SJSA1 (cell line): Measurements from ENCODE around the gene DAB2IP. TPM values are rescaled to one million over a fixed set of nuclear protein-coding genes. Genes with fewer than 3 reads are reported as not detected.
"Not testable (repeated sequence)": the region's sequence is repeated elsewhere in the genome, so short reads cannot be mapped to it uniquely, and the experiment has no call there.

Source experiments
- DNase-seq, 2 experiments: peaks; one replicate each; pipeline ENCODE4 v3.0.0-alpha.2; 2015 to 2020; ENCODE audit warnings: low spot score in 2 of 2, low read depth in 1 of 2
- H3K27ac ChIP-seq: fragments of 250-450 bp; sonication (Bioruptor Pico); 2 replicates; pipeline ENCODE4 v1.5.1; 2020; ENCODE audit warnings: mild to moderate bottlenecking, moderate library complexity
- H3K27me3 ChIP-seq: fragments of 250-450 bp; sonication (Bioruptor Pico); replicated peaks from 2 replicates; pipeline ENCODE4 v1.5.1; 2020; ENCODE audit warnings: mild to moderate bottlenecking, moderate library complexity
- H3K36me3 ChIP-seq: fragments of 250-450 bp; sonication (Bioruptor Pico); 2 replicates; pipeline ENCODE4 v1.5.1; 2020; ENCODE audit warnings: mild to moderate bottlenecking
- H3K4me1 ChIP-seq: fragments of 250-450 bp; sonication (Bioruptor Pico); replicated peaks from 2 replicates; pipeline ENCODE4 v1.6.1; 2021; ENCODE audit warnings: mild to moderate bottlenecking
- H3K4me3 ChIP-seq: fragments of 250-450 bp; sonication (Bioruptor Pico); 2 replicates; pipeline ENCODE4 v1.5.1; 2020; ENCODE audit warnings: mild to moderate bottlenecking
- H3K9me3 ChIP-seq: fragments of 250-450 bp; sonication (Bioruptor Pico); replicated peaks from 2 replicates; pipeline ENCODE4 v1.5.1; 2020; ENCODE audit warnings: mild to moderate bottlenecking
- total RNA-seq: library from RNA; depleted of rRNA; stranded (reverse); fragments of >200 nt; shearing (Covaris generic); gene quantifications from 2 replicates; pipeline ENCODE4 v1.2.3, GENCODE V29; 2014

The DAB2IP gene
- total RNA-seq, 1 experiment from 2014 or later = 2.8 TPM

DNA sequence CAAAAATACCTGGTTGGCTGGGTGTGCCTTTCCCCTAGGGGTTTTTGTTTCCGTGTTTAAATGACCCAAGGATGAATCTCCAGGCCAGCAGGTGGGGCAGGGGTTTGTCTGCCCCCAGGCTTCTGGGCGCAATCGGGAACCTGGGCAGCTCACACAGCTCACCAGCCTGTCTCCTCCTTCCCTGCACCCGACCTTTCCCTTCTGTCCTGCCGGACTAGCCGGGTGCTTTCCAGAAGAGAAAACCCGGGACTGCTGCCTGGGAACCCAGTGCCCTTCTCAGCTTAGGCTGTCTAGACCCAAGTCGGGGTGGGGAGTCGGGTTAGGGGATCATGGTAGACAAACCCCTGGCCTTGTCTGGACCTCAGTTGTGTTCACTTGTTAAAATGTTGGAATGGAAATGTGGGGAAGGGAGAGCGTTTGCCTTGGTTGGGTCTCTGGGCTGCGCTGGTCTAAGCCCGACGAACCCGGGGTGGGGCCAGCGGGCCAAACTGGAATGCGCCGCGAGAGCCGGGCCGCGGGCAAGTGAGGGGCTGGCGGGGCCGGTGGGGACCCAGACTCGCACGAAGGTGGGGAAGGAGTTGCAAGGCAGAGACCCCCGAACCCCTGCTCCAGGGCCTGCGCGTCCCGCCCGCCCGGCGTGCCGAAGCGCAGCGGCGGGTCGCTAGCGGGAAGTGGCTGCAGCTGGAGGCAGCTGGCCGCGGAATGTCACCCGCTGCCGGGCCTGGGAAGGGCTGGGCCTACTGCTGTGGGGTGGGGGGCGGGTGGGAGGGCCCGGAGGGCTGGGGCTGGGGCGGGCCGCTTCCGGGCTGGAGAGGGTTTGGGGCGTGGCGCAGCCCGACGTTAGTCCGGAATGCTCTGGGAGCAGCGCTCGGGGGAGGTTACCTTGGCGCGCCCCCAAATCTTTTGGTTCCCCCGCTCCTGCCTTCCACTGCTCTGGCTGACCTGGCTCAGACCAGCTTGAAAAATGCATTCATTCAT lies 84.6 kb downstream of the DAB2IP start:
- H3K4me1 ChIP-seq = no peaks in the 10 kb centered on the region
- DNase-seq = no peak
- H3K36me3 ChIP-seq = no peaks in the 10 kb centered on the region
- no peaks in the 10 kb centered on the region for H3K27me3 ChIP-seq
- no peak overlapping the region for H3K27ac ChIP-seq
- no peak overlapping the region for H3K4me3 ChIP-seq
- H3K9me3 ChIP-seq = no peaks in the 10 kb centered on the region

DNA sequence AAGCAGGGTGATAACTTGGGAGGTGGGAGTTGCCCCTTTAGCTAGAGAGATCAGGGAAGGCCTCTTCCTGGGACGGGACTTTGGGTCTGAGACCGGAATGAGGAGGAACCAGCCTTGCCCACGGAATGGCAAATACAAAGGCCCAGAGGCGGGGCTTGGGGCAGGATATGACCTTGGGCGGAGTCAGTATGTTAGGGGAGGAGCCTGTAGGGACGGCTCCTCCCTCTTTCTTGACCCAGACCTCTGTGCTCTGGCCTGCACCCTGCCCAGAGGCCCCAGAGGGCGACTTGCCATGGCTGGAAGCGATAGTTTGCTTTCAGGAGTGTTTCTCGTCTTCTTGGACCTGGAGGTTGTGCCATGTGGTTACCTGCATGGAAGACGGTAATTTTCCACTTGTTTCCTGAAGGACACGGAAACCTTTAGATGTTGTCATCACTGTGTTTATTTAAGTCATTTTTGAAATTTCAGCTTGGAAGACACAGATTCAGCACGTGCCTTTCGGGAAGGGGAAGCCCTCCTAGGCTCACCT lies 85.6 kb downstream of the DAB2IP start:
- no peaks in the 10 kb centered on the region for H3K9me3 ChIP-seq
- H3K27me3 ChIP-seq = no peaks in the 10 kb centered on the region
- H3K4me1 ChIP-seq = no peaks in the 10 kb centered on the region
- H3K36me3 ChIP-seq = no peaks in the 10 kb centered on the region
- H3K27ac ChIP-seq = no peak overlapping the region
- DNase-seq = no peak
- no peak overlapping the region for H3K4me3 ChIP-seq

DNA sequence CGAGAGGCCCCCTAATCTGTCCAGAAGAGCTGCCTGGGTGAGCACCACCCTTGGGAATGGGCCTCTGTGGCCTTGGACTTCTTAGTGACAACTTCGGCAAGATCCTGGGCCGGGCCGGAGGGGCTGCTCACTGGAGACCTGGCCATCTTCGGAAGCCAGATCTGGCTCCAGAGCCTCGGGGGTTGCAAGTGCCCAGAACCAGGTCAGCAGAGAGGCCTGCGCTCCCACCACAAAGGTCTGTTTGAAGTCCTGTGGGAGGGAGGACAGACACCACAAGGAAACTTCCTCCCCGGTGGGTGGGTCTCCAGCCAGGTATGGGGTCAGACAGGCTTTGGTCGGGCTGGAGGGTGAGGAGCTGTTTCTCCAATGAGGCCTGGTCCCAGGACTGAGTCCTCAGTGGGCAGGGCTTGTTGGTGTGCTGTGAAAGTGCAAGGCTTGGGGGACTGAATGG lies 86.1 kb downstream of the DAB2IP start:
- Histone ChIP-seq H3K9me3 (no peaks in the 10 kb centered on the region), H3K4me3 (no peak overlapping the region), H3K27ac (no peak overlapping the region), H3K4me1 (no peaks in the 10 kb centered on the region), H3K27me3 (no peaks in the 10 kb centered on the region), H3K36me3 (no peaks in the 10 kb centered on the region)
- DNase-seq = no peak

DNA sequence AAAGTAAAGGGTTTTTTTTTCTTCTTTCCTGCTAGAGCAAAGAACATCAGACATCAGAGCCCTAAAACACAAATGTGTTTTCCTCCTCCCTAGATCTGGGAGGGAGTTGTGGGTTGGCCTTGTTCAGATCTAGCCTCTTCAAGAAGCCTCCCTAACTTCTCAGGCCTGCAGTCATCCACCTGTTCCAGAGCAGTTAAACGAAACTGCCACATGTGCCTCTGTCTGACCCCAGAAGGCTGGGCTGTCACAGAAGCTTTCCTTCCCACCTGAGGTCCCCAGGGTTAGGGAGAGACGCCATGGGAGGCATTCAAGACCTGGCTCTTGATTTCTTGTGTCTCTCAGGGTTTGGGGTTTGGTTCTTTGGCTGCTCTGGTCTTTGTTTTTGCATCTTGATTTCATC lies 87.0 kb downstream of the DAB2IP start:
- no peak overlapping the region for H3K27ac ChIP-seq

DNA sequence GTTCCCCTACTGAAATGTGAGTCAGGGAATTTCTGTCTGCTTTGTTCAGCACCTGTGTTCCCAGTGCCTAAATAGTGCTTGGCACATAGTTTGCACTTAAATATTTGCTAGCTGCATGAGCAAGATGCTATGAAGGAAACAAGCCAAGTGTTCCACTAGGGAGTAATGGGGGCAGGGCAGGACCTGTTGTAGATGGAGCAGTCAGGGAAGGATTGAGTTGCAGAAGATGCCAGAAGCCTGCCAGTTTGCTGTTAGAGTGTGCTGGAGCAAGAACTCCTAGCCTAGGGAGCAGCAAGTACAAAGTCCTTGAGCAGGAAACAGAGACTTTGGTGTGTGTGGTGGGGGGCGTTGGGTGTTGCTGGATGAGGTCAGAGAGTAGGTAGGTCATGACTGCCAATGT lies 87.5 kb downstream of the DAB2IP start:
- DNase-seq = no peak
- Histone ChIP-seq H3K27ac (no peak overlapping the region), H3K4me1 (peaks cover 9% of the 10 kb centered on the region; the same call in 1 of the 2 replicates)

More for the DNA sequence above, 87.0 kb downstream of the DAB2IP start:
- Histone ChIP-seq H3K27me3 (no peaks in the 10 kb centered on the region), H3K9me3 (no peaks in the 10 kb centered on the region), H3K4me3 (no peak overlapping the region), H3K4me1 (peaks cover 4% of the 10 kb centered on the region; the same call in 1 of the 2 replicates), H3K36me3 (no peaks in the 10 kb centered on the region)
- no peak for DNase-seq

DNA sequence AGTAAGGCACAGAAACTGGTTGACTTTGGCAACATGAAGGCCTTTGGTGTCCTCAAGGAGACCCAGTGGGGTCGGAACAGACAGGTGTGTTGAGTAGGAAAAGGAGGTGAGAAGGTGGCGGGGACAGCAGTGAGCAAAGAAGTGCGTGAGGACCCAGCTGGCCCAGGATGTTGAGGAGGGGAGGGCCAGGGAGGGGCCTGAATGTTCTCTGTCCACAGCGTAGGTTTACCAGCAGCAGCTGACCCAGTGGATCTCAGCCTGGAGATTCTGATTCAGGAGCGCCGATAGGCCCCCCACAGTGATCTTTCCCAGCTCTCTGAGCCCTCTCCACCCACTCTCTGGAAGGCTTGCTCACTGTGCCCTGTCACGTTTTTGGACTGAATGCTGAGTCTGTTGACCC lies 88.5 kb downstream of the DAB2IP start:
- peaks cover 18% of the 10 kb centered on the region for H3K4me1 ChIP-seq

More for the DNA sequence above, 87.5 kb downstream of the DAB2IP start:
- H3K9me3 ChIP-seq = no peaks in the 10 kb centered on the region
- H3K4me3 ChIP-seq = no peak overlapping the region
- H3K36me3 ChIP-seq = no peaks in the 10 kb centered on the region
- no peaks in the 10 kb centered on the region for H3K27me3 ChIP-seq

DNA sequence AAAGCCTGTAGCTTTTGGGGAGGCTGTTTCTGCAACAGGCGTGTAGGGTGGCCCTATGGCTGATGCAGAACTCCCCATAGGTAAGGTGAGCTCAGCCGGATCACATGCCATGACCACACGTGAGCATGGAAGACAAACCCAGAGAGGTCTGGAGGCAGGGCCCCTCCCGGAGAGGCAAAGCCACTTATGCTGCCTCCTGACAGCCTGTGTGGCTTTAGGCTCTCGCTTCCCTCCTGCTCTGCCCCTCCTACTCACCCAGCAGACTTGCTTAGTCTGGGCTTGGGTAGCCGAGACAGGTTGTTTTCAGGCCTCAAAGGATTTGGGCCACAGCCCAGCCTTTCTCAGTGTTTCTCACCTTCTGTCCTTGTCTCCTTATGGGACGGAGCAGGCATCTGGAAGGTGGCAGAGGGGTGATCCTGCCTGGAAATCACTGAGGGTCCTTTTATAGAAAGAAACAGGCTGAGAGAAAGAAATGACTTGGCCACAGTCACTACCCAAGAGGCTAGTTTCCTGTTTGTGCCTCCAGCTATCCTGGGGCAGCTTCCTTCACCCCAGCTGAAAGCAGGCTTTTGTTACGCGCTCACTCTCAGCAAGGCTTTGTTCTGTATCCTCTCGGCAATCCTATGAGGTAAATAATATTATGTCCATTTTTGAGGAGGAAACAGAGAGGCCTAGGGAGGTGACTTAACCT lies 89.9 kb downstream of the DAB2IP start:
- no peaks in the 10 kb centered on the region for H3K27me3 ChIP-seq
- H3K4me3 ChIP-seq = no peak overlapping the region
- H3K36me3 ChIP-seq = no peaks in the 10 kb centered on the region
- H3K9me3 ChIP-seq = no peaks in the 10 kb centered on the region
- no peak for DNase-seq
- no peak overlapping the region for H3K27ac ChIP-seq
- peaks cover 18% of the 10 kb centered on the region for H3K4me1 ChIP-seq

More for the DNA sequence above, 88.5 kb downstream of the DAB2IP start:
- H3K27me3 ChIP-seq = no peaks in the 10 kb centered on the region
- no peak overlapping the region for H3K27ac ChIP-seq
- no peak for DNase-seq
- H3K36me3 ChIP-seq = no peaks in the 10 kb centered on the region
- no peak overlapping the region for H3K4me3 ChIP-seq
- H3K9me3 ChIP-seq = no peaks in the 10 kb centered on the region

DNA sequence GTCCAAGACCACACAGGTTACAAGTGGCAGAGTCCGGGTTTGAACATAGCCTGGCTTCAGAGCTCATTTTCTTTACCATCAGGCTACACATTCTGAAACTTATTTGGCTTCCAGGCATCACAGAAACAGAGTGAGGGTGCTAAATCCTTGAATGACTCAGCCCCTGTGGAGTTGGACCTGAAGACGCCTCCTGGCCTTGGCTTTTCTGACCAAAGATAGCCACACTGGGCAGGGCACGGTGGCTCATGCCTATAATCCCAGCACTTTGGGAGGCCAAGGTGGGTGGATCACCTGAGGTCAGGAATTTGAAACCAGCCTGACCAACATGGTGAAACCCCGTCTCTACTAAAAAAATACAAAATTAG lies 90.5 kb downstream of the DAB2IP start:
- not testable (repeated sequence) for DNase-seq, H3K36me3 ChIP-seq, H3K27me3 ChIP-seq, H3K27ac ChIP-seq, H3K4me3 ChIP-seq, H3K9me3 ChIP-seq
- peaks cover 18% of the 10 kb centered on the region for H3K4me1 ChIP-seq

DNA sequence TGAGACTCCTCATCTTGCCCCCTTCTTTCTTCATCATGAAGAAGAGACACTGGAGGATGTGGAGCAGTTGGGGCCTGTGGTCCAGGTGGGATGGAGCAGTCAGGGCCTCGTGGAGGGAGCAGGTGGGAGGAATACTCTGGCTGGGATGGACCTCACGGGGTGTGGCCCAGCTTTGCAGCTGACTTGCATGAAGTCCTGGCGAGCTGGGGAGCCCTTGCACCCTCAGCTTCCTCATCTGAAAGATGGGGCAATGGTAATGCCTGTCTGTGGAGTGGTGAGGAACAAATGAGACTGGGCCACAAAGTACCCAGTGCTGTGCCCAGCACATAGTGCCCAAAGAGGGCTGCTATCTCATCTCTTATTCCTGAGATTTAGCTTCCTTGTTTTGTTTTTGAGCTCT lies 91.5 kb downstream of the DAB2IP start:
- no peak overlapping the region for H3K27ac ChIP-seq
- H3K9me3 ChIP-seq = no peaks in the 10 kb centered on the region
- no peak overlapping the region for H3K4me3 ChIP-seq
- H3K36me3 ChIP-seq = no peaks in the 10 kb centered on the region
- no peak for DNase-seq
- H3K27me3 ChIP-seq = no peaks in the 10 kb centered on the region
- H3K4me1 ChIP-seq = peaks cover 18% of the 10 kb centered on the region

DNA sequence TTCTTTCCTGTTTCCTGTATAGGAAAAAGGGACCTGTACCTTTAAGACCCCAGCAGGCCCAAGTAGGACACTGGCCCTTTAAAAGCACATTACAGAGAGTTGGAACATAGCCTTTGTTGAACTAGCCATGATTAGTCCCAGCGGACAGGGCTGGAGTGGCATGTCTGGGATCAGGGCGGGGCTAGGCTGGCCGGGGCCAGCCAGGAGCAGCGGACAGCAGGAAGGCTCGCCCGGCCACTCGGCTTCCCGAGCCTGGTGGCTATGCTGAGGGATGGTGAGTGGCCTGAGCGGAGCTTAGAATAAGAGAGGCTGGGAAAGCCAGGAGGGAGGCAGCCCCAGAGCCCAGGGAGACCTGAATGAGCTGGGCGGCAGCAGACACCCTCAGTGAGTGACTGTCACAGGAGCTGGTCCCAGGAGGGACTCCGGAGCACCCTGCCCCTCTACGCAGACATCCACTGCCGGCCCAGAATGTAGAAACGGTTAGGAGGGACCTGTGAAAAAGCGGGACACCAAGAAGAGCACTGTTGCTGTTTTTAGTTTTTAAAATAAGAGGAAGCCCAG lies 92.1 kb downstream of the DAB2IP start:
- no peaks in the 10 kb centered on the region for H3K27me3 ChIP-seq
- peak; percentile 62 to 75 for DNase-seq
- no peaks in the 10 kb centered on the region for H3K36me3 ChIP-seq
- H3K4me1 ChIP-seq = peaks cover 18% of the 10 kb centered on the region
- H3K27ac ChIP-seq = no peak overlapping the region
- H3K9me3 ChIP-seq = no peaks in the 10 kb centered on the region
- peak overlapping the region; percentile 25 for H3K4me3 ChIP-seq

DNA sequence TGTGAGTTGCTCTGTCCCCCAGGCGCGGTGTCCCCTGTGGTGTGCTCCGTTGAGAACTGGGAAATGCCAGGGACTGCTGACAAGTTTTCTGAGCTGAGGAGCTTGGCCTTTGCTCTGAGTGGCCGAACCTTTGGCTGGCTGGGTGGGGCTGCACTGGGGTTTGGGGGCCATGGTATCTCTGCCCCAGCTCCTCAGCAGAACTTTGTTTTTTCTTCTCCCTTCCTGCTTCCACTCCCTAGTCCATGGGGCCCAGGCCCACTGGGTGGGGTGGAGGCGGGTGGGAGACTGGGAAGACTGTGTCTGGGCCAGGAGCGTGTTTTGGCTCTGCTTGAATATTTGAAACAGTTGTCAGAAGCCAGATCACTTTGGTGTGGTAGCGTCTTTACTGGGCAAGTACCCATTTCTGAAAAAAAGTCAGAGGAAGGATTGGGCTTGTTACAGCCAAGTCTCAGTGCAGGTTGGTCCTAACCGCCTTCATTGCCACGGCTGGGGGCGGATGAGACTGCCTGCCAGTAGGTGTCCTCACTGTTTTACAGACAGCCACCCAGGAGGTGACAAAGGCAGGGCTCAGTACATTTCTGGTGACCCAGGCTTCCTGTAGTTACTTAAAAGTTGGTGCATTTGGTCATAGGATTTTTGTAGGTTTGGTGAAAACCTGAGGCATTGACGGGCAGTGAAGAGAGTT lies 92.7 kb downstream of the DAB2IP start:
- peak overlapping the region; percentile 25; the same call in 1 of the 2 replicates for H3K4me3 ChIP-seq

DNA sequence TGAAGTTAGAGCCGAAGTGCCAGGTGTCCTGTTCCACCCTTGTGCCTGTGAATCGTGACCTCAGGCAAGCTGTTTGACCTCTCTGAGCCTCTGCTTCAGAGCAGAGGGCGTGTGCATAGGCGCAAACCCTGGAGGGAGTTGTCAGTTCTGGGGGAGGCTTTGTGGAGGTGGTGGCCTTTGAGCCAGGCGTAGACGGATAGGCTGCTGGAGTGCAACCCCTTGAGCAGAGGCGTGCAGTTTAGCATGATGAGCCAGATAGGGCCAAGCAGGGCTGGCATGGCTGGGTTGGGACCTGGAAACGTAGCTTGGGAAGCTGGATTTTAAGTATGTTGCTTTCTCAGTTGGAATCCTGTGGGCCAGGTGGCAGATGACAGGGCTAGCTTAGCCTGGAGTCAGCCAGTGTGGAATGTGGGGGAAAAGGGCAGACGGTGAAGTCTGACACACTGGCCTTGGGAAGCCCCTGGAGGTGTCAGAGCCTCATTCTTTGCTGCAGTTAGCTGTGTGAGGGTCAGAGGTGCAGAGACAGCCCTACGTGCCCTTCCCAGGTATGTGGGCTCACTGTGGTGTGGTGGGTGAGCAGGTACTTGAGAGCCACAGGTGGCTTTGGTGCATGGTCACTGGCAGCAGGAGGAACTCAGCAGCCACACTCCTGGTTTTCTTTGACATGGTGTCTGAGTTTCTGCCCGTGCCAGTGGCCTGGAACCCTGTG lies 93.4 kb downstream of the DAB2IP start:
- Histone ChIP-seq H3K4me1 (peaks cover 24% of the 10 kb centered on the region), H3K27ac (no peak overlapping the region), H3K36me3 (no peaks in the 10 kb centered on the region), H3K9me3 (no peaks in the 10 kb centered on the region), H3K27me3 (no peaks in the 10 kb centered on the region), H3K4me3 (no peak overlapping the region)
- DNase-seq = no peak

More for the DNA sequence above, 92.7 kb downstream of the DAB2IP start:
- H3K4me1 ChIP-seq = peaks cover 24% of the 10 kb centered on the region
- no peaks in the 10 kb centered on the region for H3K27me3 ChIP-seq
- peak in 1 of 2 experiments; percentile 6 for DNase-seq
- no peaks in the 10 kb centered on the region for H3K9me3 ChIP-seq
- H3K36me3 ChIP-seq = no peaks in the 10 kb centered on the region
- no peak overlapping the region for H3K27ac ChIP-seq

DNA sequence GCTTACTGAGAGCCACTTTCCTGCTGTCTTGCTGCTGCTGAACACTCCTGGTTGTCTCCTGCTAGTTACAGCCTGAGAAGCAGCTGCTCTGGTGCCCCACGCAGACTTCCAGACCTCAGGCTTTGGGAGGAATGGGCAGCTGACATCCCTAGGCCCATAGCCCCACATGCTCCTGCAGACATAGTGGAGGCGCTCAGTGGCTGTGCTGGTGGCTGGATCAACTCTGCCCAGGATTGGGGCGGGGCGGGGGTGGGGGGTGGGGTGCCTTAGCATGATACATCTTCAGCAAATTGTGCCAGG lies 93.9 kb downstream of the DAB2IP start:
- Histone ChIP-seq H3K27ac (no peak overlapping the region), H3K9me3 (no peaks in the 10 kb centered on the region), H3K27me3 (no peaks in the 10 kb centered on the region), H3K4me1 (peaks cover 24% of the 10 kb centered on the region), H3K36me3 (no peaks in the 10 kb centered on the region), H3K4me3 (no peak overlapping the region)
- DNase-seq = no peak
